Glomerular visceral epithelial cell (primary cell): ENCODE measurements around the gene SAMD3.
"Not testable (repeated sequence)": the region's sequence is repeated elsewhere in the genome, so short reads cannot be mapped to it uniquely, and the experiment has no call there.

ENCODE experiments used
- DNase-seq: peaks from one replicate; pipeline ENCODE4 v3.0.0-alpha.2; 2016; ENCODE audit errors: extremely low spot score

SAMD3 gene

GRCh38 chr6:130176378-130176777 is 46.4 kb downstream of the SAMD3 start:
- DNase-seq = no peak

DNA sequence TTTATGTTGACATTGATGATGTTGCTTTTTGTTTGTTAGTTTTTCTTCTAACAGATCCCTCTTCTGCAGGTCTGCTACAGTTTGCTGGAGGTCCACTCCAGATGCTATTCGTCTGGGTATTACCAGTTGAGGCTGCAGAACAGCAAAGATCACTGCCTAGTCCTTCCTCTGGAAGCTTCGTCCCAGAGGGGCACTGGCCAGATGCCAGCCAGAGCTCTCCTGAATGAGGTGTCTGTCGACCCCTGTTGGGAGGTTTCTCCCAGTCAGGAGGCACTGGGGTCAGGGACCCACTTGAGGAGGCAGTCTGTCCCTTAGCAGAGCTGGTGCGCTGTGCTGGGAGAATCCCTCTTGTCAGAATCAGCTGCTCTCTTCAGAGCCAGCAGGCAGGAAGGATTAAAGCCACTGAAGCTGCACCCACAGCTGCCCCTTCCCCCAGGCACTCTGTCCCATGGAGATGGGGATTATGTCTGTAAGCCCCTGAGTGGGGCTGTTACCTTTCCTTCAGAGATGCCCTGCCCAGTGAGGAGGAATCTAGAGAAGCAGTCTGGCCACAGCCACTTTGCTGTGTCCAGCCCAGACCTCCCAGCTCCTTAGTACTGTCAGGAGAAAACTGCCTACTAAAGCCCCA is 49.3 kb downstream of the SAMD3 start:
- DNase-seq = not testable (repeated sequence)

- DNase-seq = not testable (repeated sequence)
Observed at GRCh38 chr6:130170160-130170559, 52.6 kb downstream of the SAMD3 start.

DNA sequence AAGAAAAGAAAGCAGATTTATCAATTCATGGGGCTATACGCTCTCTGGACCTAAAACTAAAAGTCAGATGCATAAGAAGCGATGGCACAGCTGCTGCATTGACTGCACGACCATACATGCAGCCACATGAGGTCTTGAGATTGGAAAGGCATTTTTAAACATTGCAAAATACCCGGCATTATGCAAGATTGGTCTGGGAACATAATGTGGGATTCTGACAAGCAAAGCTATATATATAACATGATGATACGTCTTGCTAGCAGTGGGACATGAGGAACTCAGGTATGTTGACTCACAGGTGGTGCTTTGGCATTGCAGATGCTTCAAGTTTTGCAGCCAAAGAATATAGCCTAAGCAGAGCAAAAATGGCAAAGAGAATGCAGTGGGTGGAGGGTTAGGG is 55.1 kb downstream of the SAMD3 start:
- DNase-seq = no peak

DNA sequence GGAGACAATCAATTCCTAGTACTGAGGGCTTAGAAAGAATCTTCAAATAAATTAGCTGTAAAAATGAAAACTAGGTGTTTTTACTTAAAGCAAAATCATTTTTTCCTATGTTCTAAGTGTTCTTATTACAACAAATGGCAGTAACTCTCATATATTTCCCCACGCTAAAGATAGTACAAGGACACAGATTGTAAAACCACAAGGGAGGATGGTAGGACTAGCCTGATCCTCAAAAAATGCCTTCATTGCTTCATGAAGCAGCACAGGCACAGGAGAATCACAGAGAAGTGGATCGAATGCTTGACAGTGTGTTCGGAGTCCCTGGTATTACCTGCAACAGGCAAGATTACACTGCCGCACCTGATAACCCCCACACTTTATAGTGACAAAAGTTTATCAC is 58.5 kb downstream of the SAMD3 start:
- no peak for DNase-seq

GRCh38 chr6:130163266-130163665 is 59.5 kb downstream of the SAMD3 start:
- no peak for DNase-seq

GRCh38 chr6:130162421-130162820 is 60.3 kb downstream of the SAMD3 start:
- DNase-seq = no peak

- no peak for DNase-seq
Observed at GRCh38 chr6:130161683-130162404, 60.9 kb downstream of the SAMD3 start.

DNA sequence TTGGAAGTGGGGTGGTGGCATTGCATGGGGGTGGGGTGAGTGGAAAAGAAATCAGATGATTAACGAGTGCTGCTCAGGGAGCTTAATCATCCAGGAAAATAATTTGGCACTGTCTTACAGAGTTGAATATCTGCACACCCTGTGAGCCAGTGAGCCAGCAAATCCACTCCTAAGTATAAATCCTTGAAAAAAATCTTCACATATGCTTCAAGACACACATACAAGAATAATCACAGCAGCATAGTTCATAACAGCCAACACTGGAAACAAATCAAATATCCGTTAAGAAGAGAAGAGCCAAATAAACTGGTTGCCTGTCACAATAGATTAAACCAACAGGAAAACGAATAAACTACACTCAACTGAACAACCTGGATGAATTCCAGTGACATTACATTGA is 62.8 kb downstream of the SAMD3 start:
- no peak for DNase-seq

DNA sequence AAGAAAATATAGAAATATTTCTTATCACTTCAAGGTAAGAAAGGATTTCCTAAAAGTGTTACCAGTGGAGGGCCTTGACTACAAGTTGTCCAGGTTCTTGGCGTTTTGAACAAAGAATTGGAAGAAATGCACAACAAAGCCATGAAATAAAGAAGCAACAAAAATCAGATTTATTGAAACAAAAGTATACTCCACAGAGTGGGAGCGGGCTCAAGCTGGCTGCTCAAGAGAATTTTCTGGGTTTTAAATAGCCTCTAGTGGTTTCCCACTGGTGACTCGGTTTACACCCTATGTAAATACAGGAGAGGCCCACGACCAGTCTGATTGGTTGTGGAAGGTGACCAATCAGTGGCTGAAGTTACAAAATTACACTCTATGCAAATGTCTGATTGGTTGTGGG is 64.2 kb downstream of the SAMD3 start:
- no peak for DNase-seq

GRCh38 chr6:130158056-130158455 is 64.7 kb downstream of the SAMD3 start:
- no peak for DNase-seq

- no peak for DNase-seq
Observed at GRCh38 chr6:130156908-130157307, 65.8 kb downstream of the SAMD3 start.

GRCh38 chr6:130152908-130153510 is 69.7 kb downstream of the SAMD3 start:
- DNase-seq = no peak

GRCh38 chr6:130150906-130151305 is 71.8 kb downstream of the SAMD3 start:
- no peak for DNase-seq

DNA sequence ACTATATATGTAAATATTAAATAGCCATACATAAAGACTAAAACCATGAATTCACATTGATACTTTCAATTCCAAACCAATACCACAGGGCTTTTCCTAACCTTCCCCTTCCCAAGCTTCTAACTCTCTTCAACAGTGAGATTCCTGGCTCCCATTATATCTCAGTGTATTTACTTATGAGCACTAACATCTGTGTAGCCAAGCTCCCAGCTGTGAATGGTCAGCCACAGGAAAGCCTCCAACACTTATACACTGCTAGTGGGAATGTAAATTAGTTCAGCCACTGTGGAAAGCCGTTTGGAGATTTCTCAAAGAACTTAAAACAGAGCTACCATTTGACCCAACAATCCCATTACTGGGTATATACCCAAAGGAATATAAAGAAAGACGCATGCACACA is 73.7 kb downstream of the SAMD3 start:
- DNase-seq = not testable (repeated sequence)

- DNase-seq = no peak
Observed at GRCh38 chr6:130148181-130148580, 74.6 kb downstream of the SAMD3 start.

- DNase-seq = no peak
Observed at GRCh38 chr6:130147111-130147510, 75.6 kb downstream of the SAMD3 start.

DNA sequence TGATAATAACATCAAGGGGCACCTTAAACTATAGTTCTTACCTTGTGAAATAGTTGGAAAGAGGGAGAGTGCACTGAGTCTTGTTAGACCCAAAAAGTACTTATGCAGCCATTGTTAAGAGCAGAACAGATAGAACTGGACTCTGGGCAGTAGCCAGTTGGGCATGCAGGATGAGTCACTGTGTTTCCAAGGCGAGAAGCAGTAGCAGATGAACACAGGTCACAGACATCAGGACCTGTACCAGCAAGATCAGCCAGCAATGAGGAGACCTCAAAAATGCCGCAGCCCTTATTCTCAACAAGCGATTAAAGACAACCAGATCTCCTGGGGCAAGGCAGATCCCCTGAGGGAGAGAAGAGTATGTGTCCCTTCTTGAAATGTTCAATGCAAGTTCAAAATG is 79.0 kb downstream of the SAMD3 start:
- DNase-seq = peak; percentile 4

GRCh38 chr6:130140084-130140483 is 82.7 kb downstream of the SAMD3 start:
- DNase-seq = no peak

GRCh38 chr6:130138909-130139242 is 83.9 kb downstream of the SAMD3 start:
- no peak for DNase-seq

DNA sequence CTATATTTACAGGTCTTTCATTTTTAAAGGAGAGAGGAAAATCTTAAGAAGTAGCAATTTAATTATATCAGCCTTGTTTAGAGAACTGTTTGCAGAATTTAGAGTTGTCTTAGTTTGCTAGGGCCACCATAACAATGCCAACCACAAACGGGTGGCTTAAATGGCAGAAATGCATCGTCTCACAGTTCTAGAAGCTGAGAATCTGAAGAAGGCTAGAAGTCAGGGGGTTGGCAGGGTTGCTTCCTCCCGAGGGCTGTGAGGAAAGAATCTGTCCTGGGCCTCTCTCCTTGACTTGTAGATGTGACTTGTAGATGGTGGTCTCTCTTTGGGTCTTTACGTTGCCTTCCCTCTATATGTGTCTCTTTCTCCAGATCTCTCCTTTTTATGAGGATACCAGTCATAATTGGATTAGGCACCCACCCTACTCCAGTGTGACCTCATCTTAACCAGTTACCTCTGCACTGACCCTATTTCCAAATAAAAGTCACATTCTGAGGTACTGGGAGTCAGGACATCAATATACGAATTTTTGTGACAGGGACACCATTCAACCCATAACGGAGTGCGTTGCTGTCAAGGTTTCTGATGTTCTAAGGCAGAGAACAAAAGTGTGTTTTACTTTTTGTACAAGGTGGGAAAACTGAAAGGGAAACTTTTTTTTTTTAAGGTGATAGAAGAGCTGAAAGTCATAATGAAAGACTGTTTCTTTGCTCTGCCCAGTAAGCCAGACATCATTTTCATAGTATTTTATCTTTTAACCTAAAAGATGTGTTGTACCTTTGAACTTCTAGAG is 84.4 kb downstream of the SAMD3 start:
- no peak for DNase-seq

GRCh38 chr6:130136798-130137197 is 86.0 kb downstream of the SAMD3 start:
- no peak for DNase-seq

DNA sequence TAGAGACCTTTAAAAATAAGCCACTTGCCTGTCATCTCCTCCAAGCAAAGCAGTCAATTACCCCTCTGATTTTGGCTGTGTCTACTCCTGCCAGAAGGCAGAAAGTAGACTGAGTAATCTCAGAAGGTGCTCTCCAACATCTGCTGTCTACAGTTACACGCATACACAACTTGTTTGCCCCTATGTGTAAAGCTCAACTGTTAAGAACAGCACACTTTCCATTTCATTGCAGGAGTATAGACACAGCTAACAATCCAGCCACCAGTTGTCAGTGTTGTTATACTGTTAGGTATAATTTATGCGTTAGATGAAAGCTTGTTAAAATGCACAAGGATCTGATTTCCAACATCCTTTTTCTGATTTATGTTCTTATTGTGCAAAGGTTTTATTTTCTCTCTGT is 88.2 kb downstream of the SAMD3 start:
- no peak for DNase-seq
